Urinary bladder (tissue), 4 donors: ENCODE results near the gene TMEM87A. TPM values are rescaled to one million over a fixed set of nuclear protein-coding genes. Genes with fewer than 3 reads are reported as not detected.

Experiments used
- DNase-seq: peaks from one replicate; pipeline ENCODE4 v3.0.0-alpha.2; 2015; ENCODE audit errors: extremely low spot score
- H3K27ac ChIP-seq: one replicate; pipeline ENCODE4 v1.5.1; 2013; ENCODE audit warnings: low read depth, mild to moderate bottlenecking, moderate library complexity
- H3K36me3 ChIP-seq: one replicate; pipeline ENCODE4 v1.6.1; 2013; ENCODE audit warnings: mild to moderate bottlenecking, moderate library complexity; ENCODE audit not compliant: insufficient read depth
- H3K4me1 ChIP-seq: one replicate; pipeline ENCODE4 v1.6.1; 2013; ENCODE audit warnings: mild to moderate bottlenecking, moderate library complexity; ENCODE audit not compliant: insufficient read depth
- H3K4me3 ChIP-seq: one replicate; pipeline ENCODE4 v1.5.1; 2013; ENCODE audit warnings: low read depth, low read length
- WGBS: extraction: QIAGEN DNeasy Blood & Tissue Kit; methylation state at CpG from one replicate; pipeline ENCODE4 v1.1.7; 2013; 5-methylcytosine and 5-hydroxymethylcytosine counted together
- polyA plus RNA-seq: library from polyadenylated mRNA; stranded (reverse); fragments of 200-250 nt; gene quantifications from one replicate; pipeline ENCODE4 v1.2.3, GENCODE V29; 2013
- total RNA-seq: library from RNA; depleted of rRNA; stranded (reverse); fragments of >200 nt; gene quantifications from one replicate; pipeline ENCODE4 v1.2.3, GENCODE V29; 2014
- donor health status: healthy with polysubstance abuse.
- donor health status: healthy.

The TMEM87A gene
- total and polyA plus RNA-seq, 2 donors, result 35.9 to 100.0 TPM

DNA sequence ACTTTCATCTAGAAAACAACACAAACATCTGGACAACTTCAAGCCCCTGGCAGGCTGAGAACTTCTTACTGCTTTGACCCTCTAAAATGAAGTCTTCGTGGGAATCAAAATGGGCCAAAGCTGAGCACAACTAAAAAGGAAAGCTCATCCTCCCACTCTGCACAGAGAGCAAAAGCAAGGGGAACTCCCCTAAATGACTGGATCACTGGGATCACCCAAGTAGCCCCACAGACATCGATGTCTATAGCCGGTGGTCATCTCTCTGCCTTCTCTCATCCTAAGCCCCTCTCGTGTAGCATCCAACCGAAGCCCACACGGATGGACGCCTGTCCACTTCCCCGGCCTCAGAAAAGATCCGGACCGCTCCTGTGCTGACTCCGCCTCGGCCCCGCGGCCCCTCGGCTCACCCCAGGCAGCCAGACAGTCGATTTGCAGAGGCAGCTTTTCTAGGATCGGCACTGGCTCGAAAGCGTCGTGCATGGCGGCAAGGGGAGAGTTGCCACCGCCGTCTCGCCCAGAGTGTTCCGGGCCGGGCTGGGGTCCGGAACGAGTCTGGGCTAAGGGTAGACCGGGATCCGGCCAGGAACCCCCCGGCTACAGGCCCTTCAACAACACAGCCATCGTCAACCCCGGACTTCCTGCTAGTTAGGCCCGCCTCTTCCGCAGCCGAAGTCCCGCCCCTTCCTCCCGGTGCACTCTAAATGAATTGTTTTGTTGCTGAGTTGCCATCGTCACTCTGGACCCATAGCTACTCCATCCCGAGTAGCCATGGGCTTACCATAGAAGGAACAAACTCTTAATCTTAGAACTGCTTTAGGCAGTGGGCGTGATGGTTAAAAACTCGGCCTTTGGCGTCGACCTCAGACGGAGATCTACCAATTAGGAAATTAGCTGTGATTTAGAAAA lies 65.3 kb downstream of the TMEM87A start, which contains the start of gene VPS39:
TSS of gene VPS39 (minus strand) at position 631 of the 906 bp plus-strand sequence. CDS start at position 480, 151 bp downstream.
- DNase-seq, result peak; percentile 70
- no peaks in the 10 kb centered on the region for H3K4me1 ChIP-seq
- peak within 1 kb of the TSS; percentile 33 for H3K27ac ChIP-seq
- H3K36me3 ChIP-seq, result peaks cover 5% of the 10 kb centered on the region
- 1% methylated on average over 45 of the region's 45 CpGs for WGBS
- H3K4me3 ChIP-seq, result peak within 1 kb of the TSS; percentile 82

- Histone ChIP-seq H3K4me1 (no peaks in the 10 kb centered on the region), H3K36me3 (peaks cover 2% of the 10 kb centered on the region), H3K4me3 (no peak overlapping the region), H3K27ac (no peak overlapping the region)
- DNase-seq, result no peak
- 80% methylated on average over 4 of the region's 4 CpGs for WGBS
Observed at GRCh38 chr15:42206406-42206805, 66.8 kb downstream of the TMEM87A start.

DNA sequence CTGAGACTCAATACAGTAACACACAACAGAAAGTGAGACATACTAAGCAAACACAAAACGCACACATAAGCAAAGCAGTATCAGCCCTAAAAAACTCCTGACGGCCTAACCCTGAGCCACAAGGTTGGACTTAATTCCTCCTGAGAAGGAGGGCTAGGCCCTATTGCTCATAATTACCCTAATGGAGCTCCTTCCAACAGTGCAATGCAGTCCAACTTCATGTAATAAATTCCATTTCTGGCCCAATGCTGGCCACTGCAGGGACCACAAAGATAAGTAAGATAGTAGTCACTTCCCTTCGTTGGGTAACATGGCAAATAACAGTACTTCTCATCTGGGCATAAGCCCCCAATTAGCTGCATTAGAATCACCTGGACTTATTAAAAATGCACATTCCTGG lies 69.3 kb downstream of the TMEM87A start:
- H3K36me3 ChIP-seq, result no peaks in the 10 kb centered on the region
- no peak overlapping the region for H3K27ac ChIP-seq
- no peaks in the 10 kb centered on the region for H3K4me1 ChIP-seq
- DNase-seq, result no peak
- 90% methylated on average over 3 of the region's 3 CpGs for WGBS
- no peak overlapping the region for H3K4me3 ChIP-seq

GRCh38 chr15:42202653-42203052 lies 70.6 kb downstream of the TMEM87A start:
- Histone ChIP-seq H3K4me3 (no peak overlapping the region), H3K27ac (no peak overlapping the region), H3K4me1 (no peaks in the 10 kb centered on the region), H3K36me3 (no peaks in the 10 kb centered on the region)
- 50% methylated on average over 2 of the region's 2 CpGs for WGBS
- DNase-seq, result no peak

DNA sequence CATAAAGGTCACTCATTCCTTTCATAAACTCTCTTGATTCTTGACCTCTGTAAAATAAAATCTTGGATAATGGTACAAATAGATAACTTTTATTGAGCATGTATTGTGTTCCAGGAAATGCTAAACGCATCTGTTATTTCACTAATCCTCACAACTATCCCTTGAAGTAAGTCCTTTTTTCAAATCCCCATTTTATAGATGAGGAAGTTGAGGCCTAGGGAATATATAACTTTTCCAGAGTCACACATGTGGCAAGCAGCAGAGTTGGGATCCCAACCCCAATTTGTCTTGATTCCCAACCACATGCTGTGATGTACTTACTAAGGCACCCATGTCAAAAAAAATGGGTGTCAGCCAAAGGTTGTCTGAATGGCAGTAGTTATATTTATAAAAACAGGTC lies 71.4 kb downstream of the TMEM87A start:
- no peak overlapping the region for H3K27ac ChIP-seq
- no peaks in the 10 kb centered on the region for H3K36me3 ChIP-seq
- 94% methylated on average over 1 of the region's 1 CpG for WGBS
- no peak for DNase-seq
- no peak overlapping the region for H3K4me3 ChIP-seq
- H3K4me1 ChIP-seq, result no peaks in the 10 kb centered on the region

GRCh38 chr15:42199126-42199525 lies 74.1 kb downstream of the TMEM87A start:
- H3K27ac ChIP-seq, result no peak overlapping the region
- H3K36me3 ChIP-seq, result no peaks in the 10 kb centered on the region
- no peaks in the 10 kb centered on the region for H3K4me1 ChIP-seq
- no peak for DNase-seq
- no peak overlapping the region for H3K4me3 ChIP-seq
- 95% methylated on average over 5 of the region's 5 CpGs for WGBS

DNA sequence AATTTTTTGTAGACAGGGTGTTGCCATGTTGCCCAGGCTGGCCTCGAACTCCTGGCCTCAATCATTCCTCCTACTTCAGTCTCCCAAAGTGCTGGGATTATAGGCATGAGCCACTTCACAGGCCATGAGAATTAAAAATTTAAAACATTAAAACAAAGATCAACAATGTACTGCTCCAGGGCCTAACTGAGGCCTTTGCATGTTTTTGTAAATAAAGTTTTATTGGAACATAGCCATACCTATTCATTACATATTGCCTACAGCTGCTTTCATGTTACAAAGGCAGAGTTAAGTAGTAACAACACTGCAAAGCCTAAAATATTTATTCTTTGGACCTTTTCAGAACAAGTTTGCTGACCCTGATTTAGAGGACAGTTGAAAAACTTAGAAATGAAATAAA lies 74.7 kb downstream of the TMEM87A start:
- Histone ChIP-seq H3K4me1 (no peaks in the 10 kb centered on the region), H3K4me3 (no peak overlapping the region), H3K36me3 (no peaks in the 10 kb centered on the region), H3K27ac (no peak overlapping the region)
- no peak for DNase-seq
- WGBS, result 98% methylated on average over 1 of the region's 1 CpG

DNA sequence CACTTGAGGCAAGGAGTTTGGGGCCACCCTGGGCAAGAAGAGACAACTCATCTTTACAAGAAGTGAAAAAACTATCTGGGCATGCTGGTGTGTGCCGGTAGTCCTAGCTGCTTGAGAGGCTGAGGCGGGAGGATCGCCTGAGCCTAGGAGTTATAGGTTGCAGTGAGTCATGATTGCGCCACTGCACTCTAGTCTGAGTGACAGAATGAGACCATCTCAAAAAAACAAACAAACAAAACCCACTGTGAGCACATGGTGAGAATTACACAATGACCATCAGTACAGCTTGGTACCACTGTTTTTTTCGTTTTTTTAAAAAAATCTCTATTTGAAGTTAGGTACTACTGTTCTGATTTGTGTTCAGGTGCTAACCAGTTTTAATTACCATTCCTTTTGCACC lies 78.7 kb downstream of the TMEM87A start:
- H3K36me3 ChIP-seq, result peaks cover 4% of the 10 kb centered on the region
- DNase-seq, result no peak
- H3K4me3 ChIP-seq, result no peak overlapping the region
- H3K27ac ChIP-seq, result no peak overlapping the region
- 93% methylated on average over 5 of the region's 5 CpGs for WGBS
- no peaks in the 10 kb centered on the region for H3K4me1 ChIP-seq

- 93% methylated on average over 3 of the region's 3 CpGs for WGBS
- H3K36me3 ChIP-seq, result peaks cover 4% of the 10 kb centered on the region
Observed at GRCh38 chr15:42193383-42193782, 79.8 kb downstream of the TMEM87A start.

DNA sequence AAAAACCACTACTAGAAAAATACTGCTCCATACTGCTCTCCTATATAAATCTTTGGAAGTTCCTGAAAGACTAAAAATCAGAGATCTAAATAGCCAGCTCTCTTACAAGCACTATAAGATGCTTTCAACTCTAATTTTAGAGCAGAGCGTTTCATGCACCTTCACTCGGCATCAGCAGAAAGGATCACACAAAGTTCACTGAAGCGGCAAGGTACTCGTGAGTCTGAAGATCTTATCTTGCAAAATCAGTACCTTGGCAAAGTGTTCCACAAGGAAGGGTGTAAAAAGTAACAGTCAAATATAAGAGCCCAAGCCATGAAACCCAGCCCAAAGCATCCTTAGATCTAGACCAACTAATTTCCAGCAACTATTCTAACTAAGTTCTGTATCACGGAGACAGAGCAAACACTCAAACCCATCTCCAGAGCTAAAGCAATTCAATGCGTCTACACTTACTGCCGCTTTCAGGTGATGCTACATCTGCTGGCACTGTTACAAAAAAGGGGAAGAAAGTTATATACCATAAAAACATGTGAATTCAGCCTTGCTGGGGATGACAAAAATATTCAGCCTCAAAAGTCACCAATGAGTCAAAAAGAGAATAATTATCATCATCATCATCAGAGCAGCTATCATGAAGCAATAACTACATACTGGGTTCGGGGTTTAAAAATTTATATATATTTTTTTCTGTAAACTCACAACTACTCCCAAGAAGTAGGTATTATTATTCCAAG lies 81.5 kb downstream of the TMEM87A start:
- WGBS, result 91% methylated on average over 8 of the region's 8 CpGs
- no peak for DNase-seq
- no peaks in the 10 kb centered on the region for H3K4me1 ChIP-seq
- no peak overlapping the region for H3K4me3 ChIP-seq
- no peak overlapping the region for H3K27ac ChIP-seq
- peaks cover 4% of the 10 kb centered on the region for H3K36me3 ChIP-seq

More at GRCh38 chr15:42193383-42193782, 79.8 kb downstream of the TMEM87A start:
- DNase-seq, result no peak
- Histone ChIP-seq H3K4me3 (no peak overlapping the region), H3K4me1 (no peaks in the 10 kb centered on the region), H3K27ac (no peak overlapping the region)

DNA sequence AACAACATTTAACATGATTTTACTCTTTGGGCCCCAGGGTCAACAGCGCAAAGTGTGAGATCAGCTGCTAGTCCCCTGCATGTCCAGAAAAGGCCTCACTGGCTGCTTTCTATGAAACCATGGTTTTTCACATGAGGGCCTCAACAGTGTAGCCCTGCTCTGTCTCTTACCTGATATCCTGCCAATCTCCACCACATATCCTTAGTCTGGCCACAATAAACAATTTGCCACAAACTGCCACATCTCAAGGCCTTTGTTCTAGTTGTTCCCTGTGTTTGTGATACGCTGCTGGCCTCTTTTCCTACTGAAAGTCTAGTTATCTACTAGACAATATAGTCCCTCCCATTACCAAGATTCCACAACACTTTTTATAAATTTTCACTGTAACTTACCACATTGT lies 82.9 kb downstream of the TMEM87A start:
- Histone ChIP-seq H3K36me3 (peaks cover 11% of the 10 kb centered on the region), H3K4me3 (no peak overlapping the region), H3K27ac (no peak overlapping the region), H3K4me1 (no peaks in the 10 kb centered on the region)
- DNase-seq, result no peak
- 98% methylated on average over 2 of the region's 2 CpGs for WGBS

DNA sequence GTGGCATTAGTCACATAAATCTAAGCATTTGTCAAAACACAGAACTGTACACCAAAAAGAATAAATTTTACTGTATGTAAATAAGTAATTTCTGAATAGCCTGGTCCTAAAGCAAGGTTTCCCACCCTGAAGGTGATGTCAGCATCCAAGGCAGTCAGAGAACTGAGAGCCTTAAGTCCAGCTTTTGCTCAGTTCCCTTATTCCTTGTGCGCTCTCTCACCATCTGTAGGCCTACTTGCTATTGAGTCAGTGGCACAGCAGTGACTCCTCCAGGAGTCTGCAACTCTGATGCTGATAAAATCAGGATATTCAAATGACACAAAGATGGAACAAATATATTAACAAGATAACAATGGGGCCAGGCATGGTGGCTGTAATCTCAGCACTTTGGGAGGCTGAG lies 87.4 kb downstream of the TMEM87A start:
- Histone ChIP-seq H3K27ac (no peak overlapping the region), H3K4me1 (no peaks in the 10 kb centered on the region), H3K36me3 (peaks cover 18% of the 10 kb centered on the region), H3K4me3 (no peak overlapping the region)
- 96% methylated on average over 1 of the region's 1 CpG for WGBS
- DNase-seq, result no peak

GRCh38 chr15:42184736-42185135 lies 88.5 kb downstream of the TMEM87A start:
- WGBS, result 90% methylated on average over 4 of the region's 4 CpGs
- no peaks in the 10 kb centered on the region for H3K4me1 ChIP-seq
- H3K4me3 ChIP-seq, result no peak overlapping the region
- no peak overlapping the region for H3K27ac ChIP-seq
- no peak for DNase-seq
- peaks cover 15% of the 10 kb centered on the region for H3K36me3 ChIP-seq

DNA sequence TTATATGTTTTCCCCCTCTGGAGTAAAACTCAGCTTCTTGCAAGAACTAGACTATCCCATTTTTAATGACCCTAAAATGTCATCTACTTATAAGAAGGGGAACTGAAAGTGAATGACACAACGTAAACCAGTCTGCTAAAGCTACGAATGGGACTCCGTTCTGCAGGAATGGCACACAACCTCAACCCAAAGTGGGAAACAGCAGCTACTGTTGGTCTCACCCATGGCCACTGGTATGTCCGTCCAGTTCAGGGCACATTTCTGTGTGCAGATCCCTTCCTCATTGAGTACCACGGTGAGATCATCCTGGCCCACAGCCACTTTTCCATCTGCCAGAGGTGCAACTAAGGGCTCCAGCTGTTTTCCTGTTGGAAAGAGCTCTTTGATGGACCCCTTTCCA lies 88.9 kb downstream of the TMEM87A start:
- H3K4me3 ChIP-seq, result no peak overlapping the region
- no peaks in the 10 kb centered on the region for H3K4me1 ChIP-seq
- DNase-seq, result no peak
- H3K36me3 ChIP-seq, result peaks cover 15% of the 10 kb centered on the region
- 73% methylated on average over 5 of the region's 5 CpGs for WGBS
- no peak overlapping the region for H3K27ac ChIP-seq
